GM10248 (cell line): ENCODE measurements around the gene CDYL.

Source experiments
- CTCF ChIA-PET: fragments of 300-600 bp; sonication (Branson Sonifier 250); formaldehyde crosslinking; extraction: SDS; loops from one replicate; lab custom pipeline; 2021; ENCODE audit warnings: antibody characterized with exemption; lab: Yijun Ruan, JAX
- POLR2A ChIA-PET: fragments of 350-650 bp; sonication (Branson Sonifier 250); formaldehyde crosslinking; extraction: SDS; loops from one replicate; lab custom pipeline; 2020; ENCODE audit warnings: antibody characterized with exemption; lab: Yijun Ruan, JAX
- DNase-seq: peaks from one replicate; pipeline ENCODE4 v3.0.0; 2012; ENCODE audit errors: extremely low spot score
- TF ChIP-seq, protein P1 (sequence below): IDR thresholded peaks from 2 replicates; pipeline ENCODE4 v1.5.1; 2012; ENCODE audit warnings: mild to moderate bottlenecking, low read depth; ENCODE audit errors: extremely low read depth, missing control alignments, control extremely low read depth

Gene CDYL

GRCh38 chr6:4781426-4781825, 5.2 kb downstream of the CDYL start:
- peak; percentile 27 for DNase-seq
- CTCF ChIA-PET: interaction anchor here (0.8 to 3.8 kb wide), 7 partner anchors 9 to 104 kb away, joined by 3 to 26 read pairs (median 4); no protein-coding TSS in a partner anchor
- POLR2A ChIA-PET: interaction anchor here (1.2 kb wide), 1 partner anchor 21 kb away, joined by 4 read pairs; no protein-coding TSS in a partner anchor
- TF ChIP-seq, protein P1, sequence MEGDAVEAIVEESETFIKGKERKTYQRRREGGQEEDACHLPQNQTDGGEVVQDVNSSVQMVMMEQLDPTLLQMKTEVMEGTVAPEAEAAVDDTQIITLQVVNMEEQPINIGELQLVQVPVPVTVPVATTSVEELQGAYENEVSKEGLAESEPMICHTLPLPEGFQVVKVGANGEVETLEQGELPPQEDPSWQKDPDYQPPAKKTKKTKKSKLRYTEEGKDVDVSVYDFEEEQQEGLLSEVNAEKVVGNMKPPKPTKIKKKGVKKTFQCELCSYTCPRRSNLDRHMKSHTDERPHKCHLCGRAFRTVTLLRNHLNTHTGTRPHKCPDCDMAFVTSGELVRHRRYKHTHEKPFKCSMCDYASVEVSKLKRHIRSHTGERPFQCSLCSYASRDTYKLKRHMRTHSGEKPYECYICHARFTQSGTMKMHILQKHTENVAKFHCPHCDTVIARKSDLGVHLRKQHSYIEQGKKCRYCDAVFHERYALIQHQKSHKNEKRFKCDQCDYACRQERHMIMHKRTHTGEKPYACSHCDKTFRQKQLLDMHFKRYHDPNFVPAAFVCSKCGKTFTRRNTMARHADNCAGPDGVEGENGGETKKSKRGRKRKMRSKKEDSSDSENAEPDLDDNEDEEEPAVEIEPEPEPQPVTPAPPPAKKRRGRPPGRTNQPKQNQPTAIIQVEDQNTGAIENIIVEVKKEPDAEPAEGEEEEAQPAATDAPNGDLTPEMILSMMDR: no peak

- DNase-seq: no peak
- ChIA-PET POLR2A (interaction anchor here (1.2 kb wide), 1 partner anchor 20 kb away, joined by 4 read pairs; no protein-coding TSS in a partner anchor), CTCF (interaction anchor here (0.8 to 3.8 kb wide), 7 partner anchors 8 to 62 kb away, joined by 3 to 26 read pairs (median 4); no protein-coding TSS in a partner anchor)
- TF ChIP-seq, protein P1: no peak
Measured at GRCh38 chr6:4781967-4782575, 5.9 kb downstream of the CDYL start.

DNA sequence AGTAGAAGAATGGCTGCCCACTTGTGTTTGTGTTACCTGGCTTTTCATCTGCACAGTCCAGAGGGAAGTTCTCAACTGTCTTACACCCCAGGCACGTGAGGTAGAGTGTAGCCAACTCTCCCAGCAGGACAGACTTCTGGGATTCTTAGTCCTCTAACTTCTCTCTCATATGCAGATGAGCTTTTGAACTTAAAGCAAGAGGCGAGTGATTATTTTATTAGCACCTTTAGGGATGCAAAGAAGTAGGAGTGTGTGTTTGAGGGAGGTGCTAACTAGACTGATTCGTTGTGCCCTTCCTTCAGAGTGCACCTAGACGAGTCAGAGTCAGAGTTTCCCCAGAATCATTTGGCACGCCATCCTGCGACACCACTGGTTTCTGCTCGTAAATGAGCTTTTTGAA, 10.8 kb downstream of the CDYL start:
- CTCF ChIA-PET: interaction anchor here (1.1 to 2.8 kb wide), 2 partner anchors 12 to 15 kb away, joined by 3 to 11 read pairs; no protein-coding TSS in a partner anchor
- POLR2A ChIA-PET: interaction anchor here (0.6 kb wide), 1 partner anchor 1450 kb away, joined by 3 read pairs; no protein-coding TSS in a partner anchor
- TF ChIP-seq, protein P1: no peak
- no peak for DNase-seq

DNA sequence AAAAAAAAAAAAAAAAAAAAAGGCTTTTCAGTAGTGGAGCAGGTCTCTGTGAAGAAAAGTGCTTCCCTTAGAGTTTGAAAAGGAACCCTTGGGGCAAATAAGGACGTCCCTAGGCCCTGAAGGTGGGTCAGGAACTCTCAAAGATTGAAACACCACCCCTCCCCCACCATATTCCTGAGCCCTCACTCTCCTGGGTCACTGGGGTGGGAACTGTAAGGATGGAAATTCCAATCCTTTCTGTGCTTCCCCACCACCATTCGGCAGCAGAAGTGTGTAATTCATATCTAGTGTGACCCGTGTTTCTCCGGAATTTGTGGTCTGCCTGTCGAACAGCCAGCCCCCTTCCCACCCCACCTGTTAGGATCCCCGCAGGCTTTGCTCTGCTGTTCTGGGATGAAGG, 12.3 kb downstream of the CDYL start:
- CTCF ChIA-PET: interaction anchor here (1.3 to 3.7 kb wide), 8 partner anchors 8 to 40 kb away, joined by 3 to 27 read pairs (median 6); no protein-coding TSS in a partner anchor

DNA sequence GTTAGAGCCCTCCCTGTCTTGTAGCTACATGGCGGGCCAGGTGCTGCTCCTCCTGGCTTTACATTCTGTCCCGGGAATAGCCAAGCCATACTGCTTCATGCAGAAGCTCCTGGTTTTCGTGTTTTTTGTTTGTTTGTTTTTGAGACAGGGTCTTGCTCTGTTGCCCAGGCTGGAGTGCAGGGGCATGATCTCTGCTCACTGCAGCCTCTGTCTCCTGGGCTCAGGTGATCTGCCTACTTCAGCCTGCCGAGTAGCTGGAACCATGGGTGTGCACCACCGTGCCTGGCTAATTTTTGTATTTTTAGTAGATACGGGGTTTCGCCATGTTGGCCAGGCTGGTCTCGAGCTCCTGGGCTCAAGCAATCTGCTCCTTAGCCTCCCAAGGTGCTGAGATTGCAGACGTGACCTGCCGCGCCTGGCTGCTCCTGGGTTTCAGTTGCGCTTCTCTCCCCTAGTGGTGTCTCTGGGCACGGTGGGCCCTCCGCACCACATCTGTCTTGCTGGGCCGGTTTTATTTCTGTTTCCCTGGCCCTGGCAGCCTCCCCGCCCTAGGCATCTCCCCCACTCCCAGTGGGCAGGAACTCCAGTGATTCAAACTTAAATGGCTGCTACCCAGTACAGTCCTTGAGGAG, 12.9 kb downstream of the CDYL start:
- ChIA-PET CTCF (interaction anchor here (1.3 to 3.7 kb wide), 17 partner anchors 9 to 119 kb away, joined by 3 to 27 read pairs (median 6); no protein-coding TSS in a partner anchor), POLR2A (interaction anchor here (0.8 to 1.3 kb wide), 2 partner anchors 13 to 14 kb away, joined by 4 to 5 read pairs; no protein-coding TSS in a partner anchor)
- TF ChIP-seq, protein P1: no peak
- peak; percentile 63 for DNase-seq

More for the DNA sequence above, 12.3 kb downstream of the CDYL start:
- POLR2A ChIA-PET: interaction anchor here (0.8 to 1.3 kb wide), 2 partner anchors 13 to 14 kb away, joined by 4 to 5 read pairs; no protein-coding TSS in a partner anchor
- TF ChIP-seq, protein P1: no peak
- no peak for DNase-seq
